NCI-H2196 treated with DMSO at 0.1 percent for 48 hours (cell line): ENCODE measurements around the gene KCNN3.

Source experiments
- DNase-seq: peaks from one replicate; lab custom pipeline; 2025; ENCODE audit not compliant: unreplicated experiment; lab: John Stamatoyannopoulos, UW

KCNN3 gene

DNA sequence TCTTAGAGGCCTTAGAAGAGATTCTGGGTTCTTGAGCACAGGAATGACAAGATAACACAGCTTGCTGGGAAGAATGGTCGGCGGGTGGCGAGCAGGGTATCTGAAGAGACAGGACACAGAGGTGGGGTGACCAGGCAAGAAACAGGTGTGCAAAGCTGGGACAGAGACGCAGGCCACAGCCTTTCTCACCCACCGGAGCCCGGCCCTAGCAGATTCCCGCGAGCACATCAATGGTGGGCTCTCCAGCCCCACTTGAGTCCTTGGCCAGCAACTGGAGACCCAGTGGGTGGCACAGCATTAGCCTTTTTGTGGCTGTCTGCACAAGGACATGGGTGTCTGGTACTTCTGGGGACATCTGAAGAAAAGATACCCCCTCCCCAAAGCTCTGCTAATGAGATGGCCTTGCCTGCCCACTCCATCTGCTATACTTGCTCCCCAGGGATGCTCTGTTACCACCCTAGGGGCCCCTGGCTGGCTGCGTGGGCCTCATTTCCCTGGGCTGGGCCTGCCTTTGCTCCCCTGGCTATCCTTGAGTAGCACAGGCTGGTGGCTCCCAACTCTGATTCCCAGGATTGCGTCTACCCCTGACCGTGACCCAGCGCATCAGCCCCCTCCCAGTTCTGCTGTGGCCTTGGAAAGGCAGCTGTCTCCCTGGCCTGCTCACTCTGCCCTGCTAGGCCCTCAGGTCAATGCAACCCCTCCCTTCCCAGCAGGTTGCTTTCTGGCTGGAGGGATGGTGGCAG, 134.8 kb downstream of the KCNN3 start:
- DNase-seq: no peak

- DNase-seq: no peak
Observed at GRCh38 chr1:154733621-154734020, 136.5 kb downstream of the KCNN3 start.

DNA sequence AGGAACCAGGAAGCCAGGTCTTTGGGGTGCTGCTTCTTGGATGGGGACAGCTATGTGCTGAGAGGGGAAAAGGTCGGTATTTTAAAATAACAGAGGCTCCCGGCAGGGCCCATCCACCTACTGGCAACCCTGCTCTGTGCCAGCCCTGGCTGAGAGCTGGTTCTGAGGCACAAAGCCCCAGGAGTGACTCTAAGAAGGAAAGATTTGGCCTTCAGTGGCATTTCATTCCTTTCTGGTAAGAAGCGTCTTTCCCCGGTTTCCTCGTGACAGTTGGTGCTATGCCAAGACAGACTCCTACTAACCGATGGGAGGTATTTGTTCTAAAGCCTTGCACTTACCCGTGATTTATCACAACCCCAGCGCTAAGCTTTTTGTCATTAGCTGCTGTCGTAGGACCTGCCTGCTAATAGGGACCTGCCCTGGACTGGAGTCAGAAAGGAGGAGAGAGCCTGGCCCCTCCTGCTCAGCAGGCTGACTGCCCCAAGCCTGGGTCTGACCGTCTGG, 139.0 kb downstream of the KCNN3 start:
- DNase-seq: no peak

- DNase-seq: peak; percentile 45
Observed at GRCh38 chr1:154730259-154730658, 139.8 kb downstream of the KCNN3 start.

DNA sequence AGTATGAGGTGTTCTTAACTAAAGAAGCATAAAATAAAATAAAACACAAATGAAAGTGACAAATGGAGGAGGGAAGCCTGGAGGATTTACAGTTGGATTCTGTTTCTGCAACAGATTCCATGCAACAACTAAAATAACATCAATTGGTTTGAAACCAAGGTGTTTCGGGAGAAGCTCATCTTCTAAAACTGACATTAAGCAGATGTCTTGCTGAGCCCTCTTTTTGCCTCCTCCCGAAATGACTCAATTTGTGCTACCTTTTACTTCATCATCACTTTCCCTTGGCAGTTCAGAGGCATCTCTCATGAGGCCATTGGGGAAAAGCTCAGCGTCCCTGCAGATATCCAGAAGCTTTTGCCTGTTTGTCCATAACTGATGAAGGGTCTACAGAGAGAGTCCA, 140.5 kb downstream of the KCNN3 start:
- no peak for DNase-seq

DNA sequence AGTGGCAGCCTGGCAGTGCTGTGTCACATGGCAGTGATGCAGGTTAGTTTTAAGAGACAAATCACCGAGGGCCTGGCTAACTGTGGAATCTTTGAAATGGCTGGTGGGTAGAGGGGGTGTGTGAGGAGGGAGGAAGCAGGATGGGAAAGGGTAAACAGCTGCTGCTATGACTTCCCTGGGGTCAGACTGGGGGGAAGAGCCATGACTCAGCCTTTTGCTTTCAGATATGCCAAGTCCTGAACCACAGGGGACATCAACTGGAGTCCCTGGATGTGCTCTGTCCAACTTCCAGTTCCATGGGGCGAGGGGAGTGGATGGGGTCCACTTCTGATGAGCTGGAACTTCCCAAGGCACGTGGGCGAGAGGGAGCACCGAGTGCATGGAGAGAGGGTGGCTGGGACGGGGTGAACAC, 141.0 kb downstream of the KCNN3 start:
- no peak for DNase-seq

GRCh38 chr1:154726896-154727753, 143.0 kb downstream of the KCNN3 start:
- no peak for DNase-seq

DNA sequence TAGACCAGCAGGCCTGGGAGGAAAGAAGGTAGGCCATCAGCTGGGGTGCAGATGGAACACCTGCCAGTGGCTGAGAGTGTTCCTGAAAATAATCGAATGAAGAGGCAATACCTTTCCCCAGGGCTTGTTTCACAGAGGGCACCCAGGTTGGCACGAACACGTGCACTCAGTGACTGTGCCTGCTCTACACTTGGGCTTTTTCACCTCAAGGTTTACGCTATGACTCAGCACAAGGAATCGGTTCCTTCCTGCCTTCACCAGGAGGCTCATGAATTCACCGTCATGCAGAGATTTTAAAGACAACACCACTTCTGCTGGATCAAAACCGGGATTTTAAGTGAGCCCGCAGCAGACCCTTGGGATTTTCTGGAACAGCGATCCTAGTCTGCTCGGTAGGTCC, 143.6 kb downstream of the KCNN3 start:
- DNase-seq: no peak

- no peak for DNase-seq
Observed at GRCh38 chr1:154725865-154726264, 144.2 kb downstream of the KCNN3 start.

DNA sequence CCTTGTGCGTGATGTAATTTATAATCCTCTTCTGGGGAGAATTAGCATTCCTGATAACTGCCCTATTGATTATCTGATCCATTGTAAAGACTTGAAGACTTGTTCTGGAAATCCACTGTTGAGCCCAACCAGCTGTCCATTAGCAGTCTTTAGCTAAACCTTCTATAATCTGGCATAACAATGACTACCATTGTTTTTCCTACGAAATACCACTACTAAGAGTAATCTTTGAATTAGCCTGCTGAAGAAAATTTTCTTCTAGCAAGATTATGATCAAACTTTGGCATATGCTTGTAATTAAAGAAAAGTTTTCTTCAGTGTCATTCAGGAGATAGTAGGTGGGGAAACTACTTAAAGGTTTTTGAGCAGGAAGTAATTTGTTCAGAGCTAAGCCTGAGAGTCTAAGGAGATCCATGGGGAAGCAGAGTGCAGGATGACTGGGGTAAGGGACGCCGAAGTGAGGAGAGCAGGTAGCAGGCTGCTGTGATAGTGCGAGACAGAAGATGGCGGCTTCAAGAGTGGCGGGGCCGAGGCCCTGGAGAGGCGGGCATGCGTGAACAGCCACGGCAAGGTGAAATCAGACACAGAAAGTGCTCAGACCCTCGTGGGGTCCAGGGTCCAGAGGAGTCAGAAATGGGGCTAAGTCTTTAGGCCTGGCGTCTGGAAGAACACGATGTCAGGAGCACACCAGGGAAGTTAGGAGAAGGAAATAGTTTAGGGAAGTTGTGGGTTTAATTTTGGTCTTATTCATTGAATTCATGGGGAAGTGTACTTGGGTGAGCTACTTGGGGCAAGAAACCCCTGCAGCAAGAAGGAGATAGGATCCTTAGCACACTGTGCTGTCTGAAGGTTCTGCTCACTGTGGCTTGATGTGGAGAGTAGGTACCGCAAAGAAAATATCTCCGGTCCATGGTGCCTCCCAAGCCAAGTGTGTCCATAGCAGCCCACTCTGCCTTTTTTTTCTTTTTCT, 149.5 kb downstream of the KCNN3 start:
- no peak for DNase-seq

GRCh38 chr1:154719586-154720327, 150.3 kb downstream of the KCNN3 start:
- no peak for DNase-seq

DNA sequence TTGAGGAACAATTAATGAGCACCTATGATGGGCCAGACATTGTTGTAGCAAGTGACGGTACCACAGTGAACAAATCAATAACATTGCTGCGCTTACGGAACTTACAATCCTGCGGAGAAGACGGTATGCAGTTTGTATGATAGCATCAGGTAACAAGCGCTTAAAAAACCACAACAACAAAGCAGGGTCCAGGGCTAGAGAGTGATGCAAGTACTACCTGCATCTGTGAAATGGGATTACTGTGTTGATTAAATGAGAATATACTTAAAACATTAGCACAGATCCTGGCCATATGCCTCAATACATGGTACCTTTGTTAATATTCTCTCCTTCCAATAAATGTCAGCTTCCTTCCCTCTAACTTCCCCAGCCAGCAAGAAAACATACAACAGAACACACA, 151.5 kb downstream of the KCNN3 start:
- no peak for DNase-seq

DNA sequence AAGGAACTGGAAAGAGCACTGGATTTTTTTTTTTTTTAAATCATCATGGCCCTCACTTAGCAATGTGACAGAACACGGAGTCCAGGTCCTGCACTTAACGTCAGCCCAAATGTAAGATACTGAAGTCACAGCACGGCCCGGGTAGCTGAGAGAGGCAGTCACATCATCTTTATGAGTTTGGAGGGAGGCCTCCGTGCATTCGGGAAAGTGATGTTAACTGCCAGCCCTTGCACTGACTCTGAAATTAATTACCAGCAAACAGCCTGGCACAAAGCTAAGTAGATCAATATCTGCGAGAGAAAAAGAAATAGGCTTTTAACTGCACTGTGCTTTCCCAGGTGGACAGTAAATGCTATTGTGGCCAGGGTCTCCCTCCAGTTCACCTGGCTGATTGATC, 152.6 kb downstream of the KCNN3 start:
- no peak for DNase-seq

GRCh38 chr1:154716614-154717527, 153.2 kb downstream of the KCNN3 start:
- DNase-seq: no peak

DNA sequence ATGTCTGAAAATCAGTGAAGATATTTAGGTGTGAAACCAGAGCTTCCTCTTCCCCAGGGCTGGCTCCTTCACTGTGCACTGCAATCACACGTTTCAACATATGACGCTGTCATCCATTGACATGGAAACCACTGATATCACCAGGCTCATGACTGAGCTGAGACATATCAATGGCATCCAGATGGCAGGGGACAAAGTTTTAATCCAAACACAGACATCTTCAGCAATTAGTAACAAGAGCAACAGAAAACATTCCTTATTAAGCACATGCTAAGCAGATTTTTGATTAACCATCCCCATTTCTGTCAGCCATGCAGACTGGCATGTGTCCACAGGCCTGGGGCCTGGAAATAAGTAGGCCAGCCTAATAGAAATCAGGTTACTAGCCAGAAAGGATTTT, 154.1 kb downstream of the KCNN3 start:
- DNase-seq: no peak

DNA sequence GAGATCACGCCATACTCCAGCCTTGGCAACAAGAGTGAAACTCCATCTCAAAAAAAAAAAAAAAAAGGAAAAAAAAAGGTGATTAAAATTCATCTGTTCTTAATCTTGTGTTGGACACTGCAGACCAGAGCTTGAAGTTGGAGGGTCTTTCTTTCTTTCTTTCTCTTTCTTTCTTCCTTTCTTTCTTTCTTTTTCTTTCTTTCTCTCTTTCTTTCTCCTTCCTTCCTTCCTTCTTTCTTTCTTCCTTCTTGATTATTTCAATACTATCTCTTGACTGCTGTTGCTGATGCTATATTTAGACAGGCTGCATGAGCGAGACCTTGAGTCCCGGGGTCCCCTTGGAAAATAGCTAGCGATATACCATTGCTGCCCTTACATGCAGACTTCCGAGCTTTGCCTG, 154.7 kb downstream of the KCNN3 start:
- no peak for DNase-seq

DNA sequence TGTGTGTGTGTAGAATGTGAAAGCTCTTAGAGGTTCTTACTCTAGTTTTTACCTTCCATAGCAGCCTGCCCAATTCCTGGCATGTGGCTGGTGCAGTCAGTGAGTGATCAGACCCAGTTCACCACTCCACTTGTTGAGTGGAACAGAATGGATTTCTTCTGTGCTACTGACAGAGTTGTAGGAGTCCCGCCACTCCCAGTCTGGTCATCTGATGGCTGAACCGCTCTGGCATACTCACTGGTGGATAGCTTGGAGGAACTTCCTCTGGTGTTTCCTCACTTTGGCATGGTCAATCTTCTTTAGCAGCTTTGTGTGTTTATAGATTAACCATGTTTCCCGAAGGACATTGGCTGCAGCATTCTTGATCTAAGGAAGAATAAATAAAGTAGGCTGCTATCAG, 155.4 kb downstream of the KCNN3 start:
- no peak for DNase-seq

DNA sequence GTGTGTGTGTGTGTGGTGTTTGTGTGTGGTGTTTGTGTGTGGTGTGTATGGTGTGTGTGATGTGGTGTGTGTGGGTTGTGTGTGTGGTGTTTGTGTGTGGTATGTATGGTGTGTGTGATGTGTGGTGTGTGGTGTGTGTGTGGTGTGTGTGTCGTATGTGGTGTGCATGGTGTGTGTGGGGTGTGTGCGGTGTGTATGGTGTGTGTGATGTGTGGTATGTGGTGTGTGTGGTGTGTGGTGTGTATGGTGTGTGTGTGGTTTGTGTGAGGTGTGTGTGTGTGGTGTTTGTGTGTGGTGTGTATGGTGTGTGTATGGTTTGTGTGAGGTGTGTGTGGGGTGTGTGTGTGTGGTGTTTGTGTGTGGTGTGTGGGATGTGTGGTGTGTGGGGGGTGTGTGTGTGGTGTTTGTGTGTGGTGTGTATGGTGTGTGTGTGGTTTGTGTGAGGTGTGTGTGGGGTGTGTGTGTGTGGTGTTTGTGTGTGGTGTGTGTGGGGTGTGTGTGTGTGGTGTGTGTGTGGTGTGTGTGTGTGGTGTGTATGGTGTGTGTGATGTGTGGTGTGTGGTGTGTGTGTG, 155.9 kb downstream of the KCNN3 start:
- DNase-seq: no peak

DNA sequence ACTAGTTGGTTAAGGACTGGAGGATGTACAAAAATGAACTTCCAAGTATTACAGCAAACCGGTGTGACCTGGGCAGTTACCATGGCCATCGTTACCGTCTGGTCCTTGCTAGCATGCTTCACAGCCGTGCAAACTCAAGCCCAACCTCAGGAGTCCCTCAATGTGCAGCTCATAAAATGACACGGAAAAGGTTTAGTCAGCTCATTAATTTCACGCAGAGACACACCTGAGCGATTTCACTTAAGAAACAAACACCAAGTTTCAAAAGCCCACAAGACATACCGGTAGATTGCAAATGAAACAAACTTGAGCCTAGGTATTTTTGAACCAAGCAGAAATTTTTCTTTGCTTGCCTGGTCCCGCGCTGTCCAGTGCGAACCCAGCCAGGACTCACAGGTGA, 157.1 kb downstream of the KCNN3 start:
- DNase-seq: no peak
